ENCODE data around the gene SNAPC4.

SNAPC4 gene

GRCh38 chr9:136387217-136387616, 12.8 kb downstream of the SNAPC4 start:
- DNase-seq: no peak

- peak in 1 of 5 donors; percentile 66 for DNase-seq
These were observed 14.0 kb downstream of the SNAPC4 start for GRCh38 chr9:136386018-136386417.

GRCh38 chr9:136385015-136385414, 15.0 kb downstream of the SNAPC4 start:
- DNase-seq: peak in 2 of 5 donors; percentile 41 to 84

- DNase-seq: no peak
These were observed 16.5 kb downstream of the SNAPC4 start for GRCh38 chr9:136383436-136383835.

GRCh38 chr9:136381966-136382513, 17.9 kb downstream of the SNAPC4 start:
- DNase-seq: no peak

- DNase-seq: no peak
These were observed 18.7 kb downstream of the SNAPC4 start for GRCh38 chr9:136381311-136381710.

- DNase-seq: no peak
These were observed 19.6 kb downstream of the SNAPC4 start for GRCh38 chr9:136380381-136380780.

GRCh38 chr9:136379891-136380290, 20.1 kb downstream of the SNAPC4 start:
- DNase-seq: no peak

GRCh38 chr9:136379401-136379800, 20.6 kb downstream of the SNAPC4 start:
- no peak for DNase-seq

- DNase-seq: no peak
These were observed 21.0 kb downstream of the SNAPC4 start for GRCh38 chr9:136379003-136379287.

GRCh38 chr9:136378170-136379002, 21.6 kb downstream of the SNAPC4 start:
- DNase-seq: no peak

GRCh38 chr9:136377341-136378169, 22.4 kb downstream of the SNAPC4 start:
- no peak for DNase-seq

GRCh38 chr9:136376457-136376856, 23.5 kb downstream of the SNAPC4 start:
- DNase-seq: no peak

- no peak for DNase-seq
These were observed 24.9 kb downstream of the SNAPC4 start for GRCh38 chr9:136375096-136375495.

- DNase-seq: no peak
These were observed 25.8 kb downstream of the SNAPC4 start for GRCh38 chr9:136374183-136374575.

GRCh38 chr9:136373300-136374182, 26.4 kb downstream of the SNAPC4 start, which contains the start of gene CARD9:
CARD9 (minus strand) TSS chr9:136373669; CDS start chr9:136372078, 1,591 bp downstream.
- DNase-seq: no peak

- no peak for DNase-seq
These were observed 27.2 kb downstream of the SNAPC4 start for GRCh38 chr9:136372561-136373299.

- DNase-seq: no peak
These were observed 28.0 kb downstream of the SNAPC4 start for GRCh38 chr9:136372006-136372405.

GRCh38 chr9:136371533-136371880, 28.5 kb downstream of the SNAPC4 start:
- DNase-seq: no peak

- no peak for DNase-seq
These were observed 29.1 kb downstream of the SNAPC4 start for GRCh38 chr9:136370687-136371532.

- DNase-seq: no peak
These were observed 29.9 kb downstream of the SNAPC4 start for GRCh38 chr9:136370037-136370436.
